GM18861 (cell line): ENCODE results near the gene ERG28.

ENCODE experiments used
- ATAC-seq: cut with Tn5 transposase; IDR thresholded peaks from one replicate; pipeline ENCODE4 v1.9.1; 2021; ENCODE audit not compliant: unreplicated experiment

Gene ERG28

GRCh38 chr14:75660238-75660629, 442 bp downstream of the ERG28 start:
- no peak for ATAC-seq

DNA sequence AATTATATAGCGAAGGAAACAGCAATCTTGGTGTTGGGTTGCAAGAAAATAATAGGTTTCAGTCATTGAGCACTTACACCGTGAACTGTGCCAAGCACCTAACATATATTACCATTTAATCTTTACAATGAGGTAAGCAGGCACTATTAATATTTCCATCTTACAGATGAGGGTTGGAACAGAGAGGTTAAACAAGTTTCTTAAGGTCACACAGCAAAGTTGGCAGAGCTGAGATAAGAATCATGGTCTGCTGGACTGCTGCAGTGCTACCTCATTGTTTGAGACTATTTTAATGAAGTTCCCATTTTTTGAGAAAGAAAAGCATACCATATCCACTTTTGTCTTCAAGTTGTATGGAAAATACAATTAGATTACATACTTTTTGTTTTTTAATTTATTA, 1.7 kb downstream of the ERG28 start:
- ATAC-seq: no peak

DNA sequence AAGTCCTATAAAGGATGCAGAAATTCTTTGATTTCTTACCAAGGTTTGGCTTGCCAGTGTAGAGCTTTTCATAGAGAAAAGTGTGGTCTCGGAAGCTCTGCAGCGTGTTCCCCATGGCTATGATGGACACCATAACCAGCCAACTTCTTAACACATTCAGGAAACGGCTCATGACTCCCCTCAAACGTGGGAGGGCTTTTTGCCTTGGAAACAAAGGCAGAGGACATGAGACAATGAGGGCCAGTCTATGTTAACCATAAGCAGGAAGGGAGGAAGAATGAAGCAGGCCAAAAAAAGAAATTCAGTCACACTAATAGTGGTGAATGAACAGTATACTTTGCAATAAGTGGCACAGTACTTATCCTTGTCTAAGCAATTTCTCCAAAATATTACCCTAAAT, 3.3 kb downstream of the ERG28 start:
- no peak for ATAC-seq

DNA sequence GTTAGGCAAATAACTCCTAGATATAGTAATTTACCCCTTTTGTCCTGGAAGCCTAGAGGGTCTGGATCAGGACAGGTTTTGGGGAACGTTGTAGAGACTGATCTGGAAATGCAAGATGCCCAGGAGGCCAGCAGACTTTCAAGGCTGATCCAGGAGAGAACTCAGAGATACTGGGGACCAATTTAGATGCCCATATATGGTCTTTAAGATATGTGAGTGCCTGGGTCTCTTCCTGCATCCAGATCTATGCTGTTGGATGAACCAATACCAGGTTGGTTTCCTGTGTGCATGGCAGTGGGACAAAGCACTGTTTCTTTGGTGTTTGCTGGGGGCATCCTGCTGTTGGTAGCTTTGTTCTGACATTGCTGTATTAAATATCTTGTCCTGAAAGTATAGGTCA, 5.4 kb downstream of the ERG28 start:
- ATAC-seq: no peak

- ATAC-seq: peak; percentile 46
Observed at GRCh38 chr14:75654127-75654732, 6.4 kb downstream of the ERG28 start.

DNA sequence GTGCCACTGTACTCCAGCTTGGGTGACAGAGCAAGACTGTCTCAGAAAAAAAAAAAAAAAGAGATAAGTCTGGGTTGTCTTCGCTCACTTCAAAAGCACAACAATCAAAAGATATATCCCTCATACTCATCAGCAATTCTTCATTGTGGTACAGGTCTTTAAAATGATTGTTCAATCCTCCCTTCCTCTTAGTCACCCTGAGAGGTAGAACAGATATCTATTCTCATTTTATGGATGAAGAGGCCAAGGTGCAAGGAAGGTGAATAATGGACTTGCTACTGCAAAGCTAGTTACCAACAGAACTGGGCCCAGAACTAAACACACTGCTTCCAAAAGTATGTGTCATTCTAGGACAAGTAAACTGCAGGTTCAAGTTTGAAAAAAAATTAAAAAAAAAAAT, 7.1 kb downstream of the ERG28 start:
- no peak for ATAC-seq

GRCh38 chr14:75650253-75651058, 10.2 kb downstream of the ERG28 start:
- ATAC-seq: no peak

GRCh38 chr14:75649773-75650172, 10.9 kb downstream of the ERG28 start:
- no peak for ATAC-seq

GRCh38 chr14:75649337-75649736, 11.3 kb downstream of the ERG28 start:
- no peak for ATAC-seq

- ATAC-seq: no peak
Observed at GRCh38 chr14:75648066-75648838, 12.4 kb downstream of the ERG28 start.

GRCh38 chr14:75647640-75648039, 13.0 kb downstream of the ERG28 start:
- no peak for ATAC-seq

GRCh38 chr14:75646762-75647161, 13.9 kb downstream of the ERG28 start:
- ATAC-seq: no peak

- ATAC-seq: no peak
Observed at GRCh38 chr14:75645056-75645455, 15.6 kb downstream of the ERG28 start.

- no peak for ATAC-seq
Observed at GRCh38 chr14:75643985-75644384, 16.7 kb downstream of the ERG28 start.

DNA sequence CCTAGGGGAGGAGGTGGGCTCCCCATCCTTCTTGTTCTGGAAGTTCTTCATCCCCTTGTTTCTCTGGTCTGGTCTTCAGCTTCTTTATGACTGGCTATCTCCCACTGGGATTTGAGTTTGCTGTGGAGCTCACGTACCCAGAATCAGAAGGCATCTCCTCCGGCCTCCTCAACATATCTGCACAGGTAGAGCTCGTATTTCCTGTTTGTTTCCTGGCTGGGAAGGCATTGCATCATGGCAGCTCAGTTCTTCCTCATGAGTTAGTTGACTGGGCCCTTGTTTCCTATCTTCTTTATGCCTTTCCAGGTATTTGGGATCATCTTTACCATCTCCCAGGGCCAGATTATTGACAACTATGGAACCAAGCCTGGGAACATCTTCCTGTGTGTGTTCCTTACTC, 19.8 kb downstream of the ERG28 start:
- no peak for ATAC-seq

DNA sequence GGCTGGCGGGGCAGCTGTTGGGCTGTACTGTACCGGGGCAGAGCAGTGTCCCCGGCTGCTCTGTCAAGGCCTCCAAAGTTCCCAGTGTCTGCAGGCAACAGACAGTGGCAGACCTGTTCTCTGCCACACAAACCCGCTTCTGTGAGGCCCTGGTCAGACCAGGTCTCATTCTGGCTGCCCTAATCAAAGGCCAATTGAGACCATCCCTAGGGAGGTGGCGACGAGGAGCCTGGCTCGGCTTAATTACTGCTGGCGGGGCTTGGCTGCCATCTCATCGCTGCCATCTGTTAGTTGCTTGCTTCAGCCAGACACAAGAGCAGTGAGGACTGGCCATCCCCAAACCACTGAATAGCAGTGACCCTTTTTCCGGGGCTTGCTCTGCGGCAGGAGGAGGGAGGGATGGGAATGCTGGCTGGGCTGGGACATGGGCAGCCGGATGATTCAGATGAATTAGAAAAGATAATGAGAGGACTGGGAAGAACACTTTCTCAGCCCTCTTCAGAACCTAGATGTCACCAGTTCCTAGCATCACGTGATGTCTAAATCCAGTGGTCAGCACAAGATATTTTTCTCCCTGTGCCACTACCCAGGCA, 24.5 kb downstream of the ERG28 start:
- no peak for ATAC-seq

GRCh38 chr14:75634848-75635247, 25.8 kb downstream of the ERG28 start:
- no peak for ATAC-seq

DNA sequence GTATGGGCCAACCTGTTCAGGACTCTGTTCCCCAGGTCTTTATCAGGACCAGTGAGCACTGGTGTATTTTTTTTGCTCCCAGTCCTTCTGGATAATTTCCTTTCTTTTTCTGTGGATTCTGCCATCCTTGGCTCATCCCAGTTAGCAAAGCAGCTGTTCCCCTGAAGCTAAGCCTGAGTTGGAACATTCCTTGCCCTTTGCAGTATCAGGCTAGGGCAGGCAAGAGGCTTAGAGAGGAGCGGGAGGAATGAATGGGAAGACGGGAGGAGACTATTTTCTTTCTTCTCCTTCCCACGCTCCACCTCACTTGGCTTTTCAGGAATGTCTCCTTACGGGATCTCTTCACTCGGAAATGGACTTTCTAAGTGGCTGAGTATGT, 29.2 kb downstream of the ERG28 start:
- ATAC-seq: no peak

- ATAC-seq: no peak
Observed at GRCh38 chr14:75630695-75631452, 29.8 kb downstream of the ERG28 start.

DNA sequence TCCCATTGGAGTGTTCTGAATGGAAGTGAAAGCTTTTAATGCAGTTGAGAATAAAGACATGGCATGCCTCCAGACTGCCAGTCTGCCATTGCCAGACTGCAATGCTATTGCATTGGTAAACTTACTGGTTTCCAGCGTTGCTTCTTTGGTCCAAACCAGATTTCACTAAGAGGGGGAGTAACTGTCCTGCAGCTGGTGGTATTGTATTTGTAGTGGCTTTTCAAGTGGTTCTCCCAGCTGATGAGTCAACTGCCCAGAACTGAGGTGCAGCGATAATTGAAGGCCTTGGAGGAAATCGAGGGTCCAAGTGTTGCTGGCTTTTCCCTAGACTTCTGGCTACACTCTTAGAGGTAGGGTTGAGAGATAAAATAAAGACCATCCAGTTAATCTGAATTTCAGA, 31.9 kb downstream of the ERG28 start:
- no peak for ATAC-seq

- ATAC-seq: no peak
Observed at GRCh38 chr14:75627406-75627805, 33.3 kb downstream of the ERG28 start.
